Parathyroid adenoma (tissue), 2 donors: ENCODE results near the gene BRAF.
"Not testable (repeated sequence)": the region's sequence is repeated elsewhere in the genome, so short reads cannot be mapped to it uniquely, and the experiment has no call there.

Experiments used
- H2AFZ ChIP-seq: fragments of 300-600 bp; sonication (generic); one replicate; pipeline ENCODE4 v1.7.0; 2017; ENCODE audit warnings: antibody characterized with exemption, mild to moderate bottlenecking
- H3K27ac ChIP-seq: fragments of 300-600 bp; sonication (generic); one replicate; pipeline ENCODE4 v1.7.0; 2017
- H3K27me3 ChIP-seq: fragments of 300-600 bp; sonication (generic); one replicate; pipeline ENCODE4 v1.7.0; 2017; ENCODE audit warnings: low read length; ENCODE audit not compliant: control insufficient read depth, insufficient read depth
- H3K36me3 ChIP-seq: fragments of 300-600 bp; sonication (generic); one replicate; pipeline ENCODE4 v1.7.0; 2017; ENCODE audit warnings: low read length; ENCODE audit not compliant: control insufficient read depth, insufficient read depth
- H3K4me1 ChIP-seq: fragments of 300-600 bp; sonication (generic); one replicate; pipeline ENCODE4 v1.7.0; 2017; ENCODE audit warnings: control low read depth
- H3K4me2 ChIP-seq: fragments of 300-600 bp; sonication (generic); one replicate; pipeline ENCODE4 v1.7.0; 2017; ENCODE audit warnings: low read length
- H3K4me3 ChIP-seq: fragments of 300-600 bp; sonication (generic); one replicate; pipeline ENCODE4 v1.7.0; 2017; ENCODE audit warnings: low read depth, low read length
- H3K79me2 ChIP-seq: fragments of 300-600 bp; sonication (generic); one replicate; pipeline ENCODE4 v1.7.0; 2017; ENCODE audit warnings: control low read depth
- H3K9ac ChIP-seq: fragments of 300-600 bp; sonication (generic); one replicate; pipeline ENCODE4 v1.7.0; 2017; ENCODE audit warnings: mild to moderate bottlenecking
- H3K9me3 ChIP-seq: fragments of 300-600 bp; sonication (generic); one replicate; pipeline ENCODE4 v1.7.0; 2017; ENCODE audit warnings: low read length; ENCODE audit not compliant: control insufficient read depth
- CTCF ChIP-seq: fragments of 300-600 bp; sonication (generic); IDR thresholded peaks from one replicate; pipeline ENCODE4 v1.7.0; 2017; ENCODE audit warnings: antibody characterized with exemption, mild to moderate bottlenecking
- donor health status: primary hyperparathyroidism.

Gene BRAF

GRCh38 chr7:140752533-140752932 lies 172.2 kb downstream of the BRAF start:
- TF ChIP-seq CTCF, result no peak
- H3K27me3 ChIP-seq, result no peaks in the 10 kb centered on the region
- H3K79me2 ChIP-seq, result no peaks in the 10 kb centered on the region
- H3K9me3 ChIP-seq, result no peaks in the 10 kb centered on the region
- H3K4me2 ChIP-seq, result no peak overlapping the region
- H3K27ac ChIP-seq, result no peak overlapping the region
- no peaks in the 10 kb centered on the region for H3K36me3 ChIP-seq
- H3K9ac ChIP-seq, result no peak overlapping the region
- H3K4me1 ChIP-seq, result no peaks in the 10 kb centered on the region
- no peak overlapping the region for H2AFZ ChIP-seq
- no peak overlapping the region for H3K4me3 ChIP-seq

- Histone ChIP-seq H2AFZ (no peak overlapping the region), H3K4me1 (no peaks in the 10 kb centered on the region), H3K79me2 (no peaks in the 10 kb centered on the region), H3K9me3 (no peaks in the 10 kb centered on the region), H3K4me2 (no peak overlapping the region), H3K36me3 (no peaks in the 10 kb centered on the region), H3K4me3 (no peak overlapping the region), H3K27ac (no peak overlapping the region), H3K27me3 (no peaks in the 10 kb centered on the region), H3K9ac (no peak overlapping the region)
- no peak for TF ChIP-seq CTCF
These were observed 178.0 kb downstream of the BRAF start for GRCh38 chr7:140746751-140747150.

- H2AFZ ChIP-seq, result no peak overlapping the region
- TF ChIP-seq CTCF, result no peak
- H3K36me3 ChIP-seq, result no peaks in the 10 kb centered on the region
These were observed 179.3 kb downstream of the BRAF start for GRCh38 chr7:140745266-140746058.

GRCh38 chr7:140744005-140744404 lies 180.7 kb downstream of the BRAF start:
- no peak overlapping the region for H3K9ac ChIP-seq
- no peak overlapping the region for H3K27ac ChIP-seq
- H3K27me3 ChIP-seq, result no peaks in the 10 kb centered on the region
- H3K4me1 ChIP-seq, result no peaks in the 10 kb centered on the region
- TF ChIP-seq CTCF, result no peak
- no peak overlapping the region for H3K4me3 ChIP-seq
- no peak overlapping the region for H2AFZ ChIP-seq
- H3K9me3 ChIP-seq, result no peaks in the 10 kb centered on the region
- no peak overlapping the region for H3K4me2 ChIP-seq
- H3K79me2 ChIP-seq, result no peaks in the 10 kb centered on the region
- H3K36me3 ChIP-seq, result no peaks in the 10 kb centered on the region

More at GRCh38 chr7:140745266-140746058, 179.3 kb downstream of the BRAF start:
- no peak overlapping the region for H3K9ac ChIP-seq
- no peaks in the 10 kb centered on the region for H3K27me3 ChIP-seq
- no peaks in the 10 kb centered on the region for H3K9me3 ChIP-seq
- H3K4me3 ChIP-seq, result no peak overlapping the region
- no peaks in the 10 kb centered on the region for H3K79me2 ChIP-seq
- H3K4me1 ChIP-seq, result no peaks in the 10 kb centered on the region
- H3K4me2 ChIP-seq, result no peak overlapping the region
- H3K27ac ChIP-seq, result no peak overlapping the region

GRCh38 chr7:140743255-140743654 lies 181.5 kb downstream of the BRAF start:
- not testable (repeated sequence) for H3K79me2 ChIP-seq, H3K36me3 ChIP-seq, H3K4me1 ChIP-seq, H3K9me3 ChIP-seq, H3K27ac ChIP-seq, H3K27me3 ChIP-seq, H2AFZ ChIP-seq, H3K4me2 ChIP-seq, H3K4me3 ChIP-seq, H3K9ac ChIP-seq
